IMR-90 (cell line): ENCODE measurements around the gene SLX4IP. TPM values are rescaled to one million over a fixed set of nuclear protein-coding genes. Genes with fewer than 3 reads are reported as not detected.

Experiments
- ATAC-seq: fragments of 200-7000 bp; cut with Tn5 transposase; 2 replicates; pipeline ENCODE4 v1.9.1; 2020; ENCODE audit warnings: low read depth, mild to moderate bottlenecking, moderate library complexity
- BruUV-seq: library from RNA; stranded (reverse); fragments of 400-500 nt; replicated peaks from 2 replicates; lab custom pipeline; 2021; lab: Mats Ljungman, UMichigan
- CTCF ChIA-PET: fragments of 300-600 bp; formaldehyde crosslinking; extraction: SDS; loops from one replicate; lab custom pipeline; 2021; ENCODE audit warnings: antibody characterized with exemption; lab: Yijun Ruan, JAX
- POLR2A ChIA-PET: fragments of 300-600 bp; sonication (Branson Sonifier 250); formaldehyde crosslinking; loops from one replicate; lab custom pipeline; 2022; ENCODE audit warnings: antibody characterized with exemption; ENCODE audit not compliant: unreplicated experiment; lab: Charles Lee
- DNase-seq: peaks from one replicate; pipeline ENCODE4 v3.0.0; 2013
- H2AFZ ChIP-seq: replicated peaks from 2 replicates; pipeline ENCODE3; 2013; ENCODE audit warnings: low read length, mild to moderate bottlenecking; ENCODE audit not compliant: poor library complexity
- H2AK5ac ChIP-seq: 2 replicates; pipeline ENCODE4 v1.6.1; 2013; ENCODE audit warnings: low read depth, low read length, inconsistent platforms
- H2AK9ac ChIP-seq: replicated peaks from 2 replicates; pipeline ENCODE3; 2013; ENCODE audit warnings: mild to moderate bottlenecking, low read depth, low read length, moderate library complexity; ENCODE audit not compliant: poor library complexity
- H2BK120ac ChIP-seq: 2 replicates; pipeline ENCODE4 v1.6.1; 2013; ENCODE audit warnings: low read depth, low read length, inconsistent platforms
- H2BK15ac ChIP-seq: 3 replicates; pipeline ENCODE4 v1.6.1; 2013; ENCODE audit warnings: low read depth, low read length, inconsistent platforms
- H2BK20ac ChIP-seq: 2 replicates; pipeline ENCODE4 v1.6.1; 2013; ENCODE audit warnings: low read depth, mild to moderate bottlenecking, inconsistent platforms, low read length, moderate library complexity
- H2BK5ac ChIP-seq: 2 replicates; pipeline ENCODE4 v1.6.1; 2013; ENCODE audit warnings: mild to moderate bottlenecking, low read depth, low read length, inconsistent platforms; ENCODE audit not compliant: poor library complexity, severe bottlenecking
- H3K14ac ChIP-seq: replicated peaks from 2 replicates; pipeline ENCODE4 v1.6.1; 2013; ENCODE audit warnings: low read depth, low read length, inconsistent platforms
- H3K18ac ChIP-seq: 2 replicates; pipeline ENCODE4 v1.6.1; 2013; ENCODE audit warnings: low read depth, low read length, control low read depth
- H3K23ac ChIP-seq: 2 replicates; pipeline ENCODE4 v1.6.1; 2013; ENCODE audit warnings: low read depth, low read length, inconsistent platforms
- H3K27ac ChIP-seq: 2 replicates; pipeline ENCODE4 v1.5.1; 2013; ENCODE audit warnings: mild to moderate bottlenecking, control low read depth, low read length; ENCODE audit not compliant: insufficient read depth
- H3K27me3 ChIP-seq: 2 replicates; pipeline ENCODE4 v1.6.1; 2013; ENCODE audit warnings: low read length; ENCODE audit not compliant: control insufficient read depth, insufficient read depth
- H3K36me3 ChIP-seq: 2 replicates; pipeline ENCODE4 v1.6.1; 2013; ENCODE audit warnings: low read length, mixed read lengths; ENCODE audit not compliant: control insufficient read depth, insufficient read depth
- H3K4ac ChIP-seq: 2 replicates; pipeline ENCODE4 v1.6.1; 2013; ENCODE audit warnings: low read depth, low read length, inconsistent platforms
- H3K4me1 ChIP-seq: 2 replicates; pipeline ENCODE4 v1.6.1; 2013; ENCODE audit warnings: low read length, mixed read lengths; ENCODE audit not compliant: control insufficient read depth, insufficient read depth
- H3K4me2 ChIP-seq: 2 replicates; pipeline ENCODE4 v1.6.1; 2013; ENCODE audit warnings: low read depth, mild to moderate bottlenecking, control low read depth, low read length, moderate library complexity
- H3K4me3 ChIP-seq: 2 replicates; pipeline ENCODE4 v1.5.1; 2013; ENCODE audit warnings: low read depth, mild to moderate bottlenecking, control low read depth, low read length, moderate library complexity; ENCODE audit not compliant: insufficient read depth
- H3K56ac ChIP-seq: 2 replicates; pipeline ENCODE4 v1.6.1; 2013; ENCODE audit warnings: low read length, inconsistent platforms; ENCODE audit not compliant: insufficient read depth; ENCODE audit errors: extremely low read depth
- H3K79me1 ChIP-seq, 2 experiments: 2 replicates each; pipeline ENCODE4 v1.6.1; 2013; ENCODE audit warnings: low read length in 2 of 2, inconsistent platforms in 1 of 2, low read depth in 1 of 2
- H3K9ac ChIP-seq: 2 replicates; pipeline ENCODE4 v1.6.1; 2013; ENCODE audit warnings: low read depth, low read length, control low read depth
- H3K9me1 ChIP-seq: 2 replicates; pipeline ENCODE4 v1.6.1; 2013; ENCODE audit warnings: low read length, inconsistent platforms; ENCODE audit not compliant: insufficient read depth
- H3K9me3 ChIP-seq: 2 replicates; pipeline ENCODE4 v1.6.1; 2013; ENCODE audit warnings: low read length; ENCODE audit not compliant: control insufficient read depth, insufficient read depth
- H4K20me1 ChIP-seq: 2 replicates; pipeline ENCODE4 v1.6.1; 2013; ENCODE audit warnings: low read length, inconsistent platforms; ENCODE audit not compliant: insufficient read depth
- H4K5ac ChIP-seq: 2 replicates; pipeline ENCODE4 v1.6.1; 2013; ENCODE audit warnings: mild to moderate bottlenecking, low read depth, low read length, control low read depth
- H4K8ac ChIP-seq, 2 experiments: 2 replicates each; pipeline ENCODE4 v1.6.1; 2013; ENCODE audit warnings: low read depth in 2 of 2, low read length in 2 of 2, control low read depth in 1 of 2, inconsistent platforms in 1 of 2
- H4K91ac ChIP-seq: 2 replicates; pipeline ENCODE4 v1.6.1; 2013; ENCODE audit warnings: low read depth, low read length, inconsistent platforms; ENCODE audit not compliant: insufficient read depth
- CEBPB ChIP-seq: IDR thresholded peaks from 2 replicates; pipeline ENCODE4 v1.6.1; 2012; ENCODE audit warnings: low read depth, low read length, improper control_type of control experiment
- MAFK ChIP-seq: IDR thresholded peaks from 2 replicates; pipeline ENCODE4 v1.6.1; 2012; ENCODE audit warnings: low read depth, low read length, improper control_type of control experiment
- RAD21 ChIP-seq: IDR thresholded peaks from 2 replicates; pipeline ENCODE4 v1.6.1; 2012; ENCODE audit warnings: low read length, improper control_type of control experiment
- WGBS, 2 experiments: methylation state at CpG; one replicate each; pipeline versions ENCODE4 v1.1.5 to v1.1.7; 2013; ENCODE audit warnings: missing lambda C conversion rate in 2 of 2; ENCODE audit not compliant: insufficient read length in 1 of 2; ENCODE audit errors: extremely low coverage in 2 of 2; 5-methylcytosine and 5-hydroxymethylcytosine counted together
- dilution Hi-C: fragments of 300-500 bp; cut with HindIII; formaldehyde crosslinking; loops from one replicate; pipeline ENCODE4 v1.14.3; 2018; ENCODE audit warnings: low sequenced_read_pairs; ENCODE audit not compliant: unreplicated experiment
- in situ Hi-C: fragments of 300-500 bp; cut with MboI; formaldehyde crosslinking; loops from 3 replicates; pipeline ENCODE4 v1.14.3; 2019; ENCODE audit warnings: low sequenced_read_pairs, inconsistent platforms, mixed read lengths
- intact Hi-C: fragments of 100-400 bp; cut with micrococcal nuclease; formaldehyde crosslinking; loops from 2 replicates; pipeline ENCODE4 v1.10.0; 2022
- polyA plus RNA-seq, 3 experiments: library from polyadenylated mRNA; depleted of rRNA; stranded (reverse); fragments of >200 nt; gene quantifications; 2 replicates each; pipeline ENCODE4 v1.2.3, GENCODE V29; 2012; ENCODE audit warnings: low replicate concordance in 1 of 3
- total RNA-seq: library from RNA; depleted of rRNA; stranded (reverse); fragments of >200 nt; gene quantifications from 2 replicates; pipeline ENCODE4 v1.2.3, GENCODE V29; 2012

Gene SLX4IP
- total and polyA plus RNA-seq, 2 of the 4 experiments (the other 2 are of a cell fraction), result 1.3 to 5.9 TPM

GRCh38 chr20:10467681-10468339 is 32.7 kb downstream of the SLX4IP start:
- Histone ChIP-seq H3K9me3 (peaks cover 4% of the 10 kb centered on the region), H3K56ac (no peak overlapping the region), H3K14ac (no peak overlapping the region), H4K91ac (no peak overlapping the region), H3K4me2 (no peak overlapping the region; the same call in 1 of the 2 replicates), H3K9ac (no peak overlapping the region; the same call in 1 of the 2 replicates), H3K9me1 (no peaks in the 10 kb centered on the region), H4K20me1 (no peaks in the 10 kb centered on the region), H3K4me3 (no peak overlapping the region), H2BK5ac (no peak overlapping the region), H3K27me3 (no peaks in the 10 kb centered on the region), H3K4me1 (peaks cover 2% of the 10 kb centered on the region), H3K23ac (no peak overlapping the region), H3K18ac (no peak overlapping the region), H2BK15ac (no peak overlapping the region), H2AFZ (no peak overlapping the region), H4K8ac (no peak overlapping the region), H2BK20ac (no peak overlapping the region), H3K4ac (no peak overlapping the region), H4K5ac (0 out of 2 replicates have a peak overlapping the region, but pooled peaks have one; percentile 23), H3K36me3 (0 out of 2 replicates have a peak, but pooled peaks cover 1% of the 10 kb centered on the region), H3K79me1 (peaks cover under 1 to 10% of the 10 kb centered on the region in 2 experiments; a peak in 2 of 4 replicates), H2AK9ac (no peak overlapping the region), H3K27ac (no peak overlapping the region), H2BK120ac (no peak overlapping the region), H2AK5ac (no peak overlapping the region)
- DNase-seq, result peak; percentile 32
- intact Hi-C loops, result loop anchor here (2.0 to 5.0 kb wide), 6 partner anchors 69 to 1077 kb away; no protein-coding TSS in a partner anchor
- TF ChIP-seq RAD21 (no peak), MAFK (no peak), CEBPB (no peak)
- dilution Hi-C loops, result no loop called here
- WGBS, 2 experiments, result 0% methylated on average over 1 of the region's 3 CpGs; no CpG with 5 or more reads in 1 of the 2 experiments
- BruUV-seq, result no TSS peak
- in situ Hi-C loops, result loop anchor here (10.0 kb wide), 2 partner anchors 807 to 1077 kb away; no protein-coding TSS in a partner anchor
- ChIA-PET POLR2A (no interaction called here), CTCF (no interaction called here)
- ATAC-seq, result peak; percentile 74
